GM12892 (cell line): ENCODE data around the gene MYL6B.

Source experiments
- DNase-seq: peaks from one replicate; pipeline ENCODE4 v3.0.0; 2011; ENCODE audit not compliant: insufficient read length
- FAIRE-seq: peaks from 2 replicates; lab custom pipeline; 2011; peaks lifted over from hg19 to GRCh38; lab: Jason Lieb, UNC
- POLR2A ChIP-seq: IDR thresholded peaks from 2 replicates; pipeline ENCODE4 v1.6.1; 2011; ENCODE audit warnings: low read depth, low read length, control low read depth
- POLR2AphosphoS5 ChIP-seq: IDR thresholded peaks from 2 replicates; pipeline ENCODE4 v1.6.1; 2011; ENCODE audit warnings: low read depth, low read length, control low read depth
- TAF1 ChIP-seq: IDR thresholded peaks from 2 replicates; pipeline ENCODE4 v1.6.1; 2011; ENCODE audit warnings: low read depth, mild to moderate bottlenecking, control low read depth, low read length, borderline replicate concordance

MYL6B gene

GRCh38 chr12:56157201-56158028, 5.0 kb downstream of the MYL6B start:
- peak; percentile 53 for FAIRE-seq
- no peak for TF ChIP-seq POLR2A
- TF ChIP-seq TAF1, result peak; percentile 62; the same call in 1 of the 2 replicates
- TF ChIP-seq POLR2AphosphoS5, result no peak
- peak; percentile 64 for DNase-seq

DNA sequence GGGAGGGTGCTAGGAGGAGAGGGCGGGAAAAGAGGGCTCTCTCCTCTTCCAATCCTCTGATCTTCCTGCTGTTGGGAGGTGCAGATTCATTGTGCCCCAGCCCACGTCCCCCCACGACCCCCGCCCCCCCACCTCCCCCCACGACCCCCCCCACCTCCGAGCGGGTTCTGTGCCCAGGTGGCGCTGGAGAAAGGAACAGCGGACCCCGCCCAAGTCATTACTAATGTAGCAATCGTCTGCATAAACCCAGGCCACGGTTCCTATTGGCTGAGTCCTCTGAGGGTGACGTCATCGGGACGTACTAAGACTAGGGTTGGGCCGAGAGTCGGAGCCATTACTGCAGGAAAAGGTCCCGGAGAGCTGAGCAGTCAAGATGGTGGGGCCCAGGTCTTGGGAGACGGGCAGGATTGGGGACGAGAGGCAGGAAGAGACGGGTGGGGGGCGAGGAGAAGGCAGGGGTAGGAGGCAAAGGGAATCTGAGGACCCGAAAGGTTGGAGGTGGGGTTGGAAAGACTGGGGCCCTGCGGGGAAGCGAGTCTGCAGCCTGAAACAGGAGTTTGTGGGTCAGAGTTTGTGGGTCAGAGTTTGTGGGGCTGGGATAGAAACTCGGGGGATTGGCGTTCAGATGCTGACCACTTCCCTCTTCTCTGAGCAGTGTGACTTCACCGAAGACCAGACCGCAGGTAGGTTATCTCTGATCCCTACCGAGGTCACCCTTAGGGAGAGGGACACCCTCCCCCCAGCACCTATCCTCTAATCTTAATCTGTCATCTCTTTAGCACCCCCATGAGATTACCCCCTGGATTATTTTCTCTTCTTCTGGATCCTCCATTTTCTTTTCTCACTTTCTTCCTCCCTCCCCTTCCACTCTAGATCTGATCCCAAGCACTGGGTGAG, 5.9 kb downstream of the MYL6B start, which contains the start of gene MYL6:
MYL6 (plus strand) TSS at position 331 of the 897 bp plus-strand sequence; CDS start at position 374, 43 bp downstream.
- TF ChIP-seq TAF1, result peak; percentile 96
- peak; percentile 99 for TF ChIP-seq POLR2A
- TF ChIP-seq POLR2AphosphoS5, result peak; percentile 99
- FAIRE-seq (peak; percentile 93), DNase-seq (peak; percentile 83)

DNA sequence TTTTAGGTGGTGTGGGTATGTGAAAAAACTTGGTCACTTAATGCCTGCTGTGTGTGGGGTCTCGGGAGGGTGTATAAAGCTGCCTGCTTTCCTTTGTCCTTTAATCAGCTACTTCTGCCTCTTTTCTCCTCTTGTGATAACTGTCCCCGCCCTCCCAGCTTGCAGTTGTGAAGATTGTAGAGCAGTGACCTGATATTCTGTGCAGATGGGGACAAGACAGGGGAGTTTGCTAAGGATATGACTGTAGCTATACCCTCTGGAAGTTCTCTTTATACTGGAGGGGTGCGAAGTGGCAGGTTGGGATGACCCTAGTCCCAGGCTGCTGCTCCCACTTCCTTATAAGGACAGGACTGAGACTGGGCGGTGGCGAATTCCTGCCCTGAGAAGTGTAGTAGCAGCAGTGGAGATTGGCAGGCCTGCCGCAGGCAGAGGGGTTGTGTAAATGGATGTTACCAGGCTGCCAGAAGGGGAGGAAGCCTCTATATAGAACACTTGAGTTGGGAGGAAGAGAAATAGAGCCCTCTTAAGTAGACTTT, 6.6 kb downstream of the MYL6B start:
- no peak for TF ChIP-seq TAF1
- no peak for TF ChIP-seq POLR2AphosphoS5
- TF ChIP-seq POLR2A, result no peak; the same call in 1 of the 2 replicates
- DNase-seq (no peak), FAIRE-seq (peak; percentile 67)

- TF ChIP-seq TAF1 (no peak), POLR2AphosphoS5 (no peak), POLR2A (no peak; the same call in 1 of the 2 replicates)
- DNase-seq, result no peak
- FAIRE-seq, result no peak
Measured at GRCh38 chr12:56159482-56160192, 7.2 kb downstream of the MYL6B start.

DNA sequence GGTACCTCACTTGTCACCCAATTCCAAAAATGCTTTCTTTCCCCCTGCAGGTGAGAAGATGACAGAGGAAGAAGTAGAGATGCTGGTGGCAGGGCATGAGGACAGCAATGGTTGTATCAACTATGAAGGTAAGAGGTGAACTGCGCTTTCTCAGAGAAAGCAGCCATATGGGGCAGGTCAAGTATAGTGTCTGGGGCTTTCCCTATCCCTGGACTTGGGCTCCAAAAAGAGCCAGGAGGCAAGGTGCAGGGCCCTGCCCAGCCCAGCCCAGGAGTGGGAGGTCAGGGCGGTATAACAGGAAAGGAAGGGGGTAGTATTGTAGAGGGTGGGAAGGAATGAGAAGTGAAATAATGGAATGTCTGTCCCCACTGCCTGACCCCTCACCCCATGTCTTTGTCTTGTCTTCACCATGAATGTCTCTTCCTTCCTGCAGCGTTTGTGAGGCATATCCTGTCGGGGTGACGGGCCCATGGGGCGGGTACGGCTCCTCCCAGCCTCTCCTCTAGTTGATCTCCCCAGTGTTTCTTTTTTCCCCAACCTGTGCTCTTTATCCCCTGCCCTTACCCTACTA, 7.9 kb downstream of the MYL6B start:
- DNase-seq (no peak), FAIRE-seq (peak; percentile 65)
- TF ChIP-seq POLR2AphosphoS5 (peak; percentile 70; the same call in 1 of the 2 replicates), POLR2A (peak; percentile 71), TAF1 (no peak)

GRCh38 chr12:56160894-56161689, 8.7 kb downstream of the MYL6B start:
- DNase-seq (no peak), FAIRE-seq (no peak)
- TF ChIP-seq TAF1 (no peak), POLR2AphosphoS5 (no peak), POLR2A (no peak)

DNA sequence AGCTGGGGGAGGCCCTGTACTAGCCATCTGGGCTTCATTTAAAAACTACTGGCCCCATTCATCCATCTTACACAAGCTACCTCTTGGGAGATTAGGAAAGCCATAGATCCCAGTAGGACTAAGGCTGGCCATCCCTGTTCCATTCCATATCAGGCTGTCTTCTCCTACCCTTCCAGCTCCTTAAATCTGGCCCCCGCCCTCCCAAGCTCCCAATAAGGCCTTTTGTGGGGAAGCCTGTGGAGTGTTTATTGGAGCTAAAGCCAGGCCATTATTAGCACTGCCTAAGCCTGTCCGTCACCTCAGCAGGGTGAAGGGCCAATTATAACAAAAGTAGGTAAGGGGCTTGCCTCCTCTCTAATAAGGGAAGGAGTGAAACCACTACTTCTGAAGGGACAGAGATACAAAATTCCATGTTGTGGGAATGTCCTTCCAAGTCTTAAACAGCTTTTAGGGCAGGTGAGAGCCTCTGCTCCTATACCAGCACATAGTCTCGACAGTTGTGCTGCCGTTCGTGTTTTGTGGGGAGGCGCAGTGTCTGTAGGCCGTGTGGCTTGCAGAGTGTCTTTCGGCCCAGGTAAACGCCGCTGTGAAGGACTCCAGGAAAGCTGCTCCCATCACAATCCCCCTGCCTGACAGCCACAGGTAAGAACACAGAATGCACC, 9.4 kb downstream of the MYL6B start:
- TF ChIP-seq POLR2AphosphoS5, result peak; percentile 78
- TF ChIP-seq POLR2A, result peak; percentile 4; the same call in 1 of the 2 replicates
- TF ChIP-seq TAF1, result no peak
- DNase-seq, result no peak
- no peak for FAIRE-seq

- TF ChIP-seq TAF1 (no peak), POLR2AphosphoS5 (peak; percentile 93), POLR2A (peak; percentile 71)
- no peak for FAIRE-seq
- no peak for DNase-seq
Measured at GRCh38 chr12:56162468-56163290, 10.3 kb downstream of the MYL6B start.
